Endothelial cell of umbilical vein (primary cell): ENCODE measurements around the gene IMPA2.

Source experiments
- EZH2 ChIP-seq: IDR thresholded peaks from 2 replicates; pipeline ENCODE4 v1.6.1; 2012; ENCODE audit warnings: borderline replicate concordance, low read depth, mild to moderate bottlenecking, moderate library complexity, low read length, inconsistent platforms; ENCODE audit not compliant: severe bottlenecking
- JUN ChIP-seq: IDR thresholded peaks from 2 replicates; pipeline ENCODE4 v1.6.1; 2011; ENCODE audit warnings: borderline replicate concordance, low read depth; ENCODE audit not compliant: insufficient read length, insufficient read depth
- MYC ChIP-seq: IDR thresholded peaks from one replicate; pipeline ENCODE4 v1.6.1; 2011; ENCODE audit warnings: mild to moderate bottlenecking, low read depth, low read length
- POLR2A ChIP-seq: IDR thresholded peaks from 2 replicates; pipeline ENCODE4 v1.6.1; 2012; ENCODE audit warnings: low read depth, mild to moderate bottlenecking, control low read depth, low read length
- POLR2AphosphoS5 ChIP-seq: IDR thresholded peaks from 2 replicates; pipeline ENCODE4 v1.6.1; 2012; ENCODE audit warnings: low read depth, mild to moderate bottlenecking, control low read depth, low read length, moderate library complexity; ENCODE audit not compliant: insufficient read depth
- TF ChIP-seq, protein P1 (sequence below), 2 donors: IDR thresholded peaks; 1 replicate in 1 of 2; 2 replicates in 1 of 2; pipeline ENCODE4 v1.5.1; 2011; ENCODE audit warnings: low read length in 2 of 2, mild to moderate bottlenecking in 2 of 2, moderate library complexity in 2 of 2, control low read depth in 1 of 2, inconsistent platforms in 1 of 2, low read depth in 1 of 2; ENCODE audit not compliant: insufficient read depth in 1 of 2; ENCODE audit errors: extremely low read depth in 1 of 2
- TF ChIP-seq, protein P2 (sequence below): IDR thresholded peaks from 2 replicates; pipeline ENCODE4 v1.6.1; 2011; ENCODE audit not compliant: insufficient read depth, insufficient read length

- TF ChIP-seq, protein P1, sequence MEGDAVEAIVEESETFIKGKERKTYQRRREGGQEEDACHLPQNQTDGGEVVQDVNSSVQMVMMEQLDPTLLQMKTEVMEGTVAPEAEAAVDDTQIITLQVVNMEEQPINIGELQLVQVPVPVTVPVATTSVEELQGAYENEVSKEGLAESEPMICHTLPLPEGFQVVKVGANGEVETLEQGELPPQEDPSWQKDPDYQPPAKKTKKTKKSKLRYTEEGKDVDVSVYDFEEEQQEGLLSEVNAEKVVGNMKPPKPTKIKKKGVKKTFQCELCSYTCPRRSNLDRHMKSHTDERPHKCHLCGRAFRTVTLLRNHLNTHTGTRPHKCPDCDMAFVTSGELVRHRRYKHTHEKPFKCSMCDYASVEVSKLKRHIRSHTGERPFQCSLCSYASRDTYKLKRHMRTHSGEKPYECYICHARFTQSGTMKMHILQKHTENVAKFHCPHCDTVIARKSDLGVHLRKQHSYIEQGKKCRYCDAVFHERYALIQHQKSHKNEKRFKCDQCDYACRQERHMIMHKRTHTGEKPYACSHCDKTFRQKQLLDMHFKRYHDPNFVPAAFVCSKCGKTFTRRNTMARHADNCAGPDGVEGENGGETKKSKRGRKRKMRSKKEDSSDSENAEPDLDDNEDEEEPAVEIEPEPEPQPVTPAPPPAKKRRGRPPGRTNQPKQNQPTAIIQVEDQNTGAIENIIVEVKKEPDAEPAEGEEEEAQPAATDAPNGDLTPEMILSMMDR (IDR thresholded peaks at IDR 0.05; ENCODE audit: extremely low read depth in 1 of 2, insufficient read depth in 1 of 2, low read depth in 1 of 2, low read length in 2 of 2), result no peak
- TF ChIP-seq POLR2A, result no peak
- no peak for TF ChIP-seq EZH2
- TF ChIP-seq, protein P2, sequence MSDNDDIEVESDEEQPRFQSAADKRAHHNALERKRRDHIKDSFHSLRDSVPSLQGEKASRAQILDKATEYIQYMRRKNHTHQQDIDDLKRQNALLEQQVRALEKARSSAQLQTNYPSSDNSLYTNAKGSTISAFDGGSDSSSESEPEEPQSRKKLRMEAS, result no peak
- no peak for TF ChIP-seq POLR2AphosphoS5
- TF ChIP-seq MYC, result no peak
- TF ChIP-seq JUN, result no peak
Observed at GRCh38 chr18:11999429-11999828, 18.1 kb downstream of the IMPA2 start.
